NCI-H510A (cell line): ENCODE results near the gene UQCC5.

Experiments used
- DNase-seq: peaks from one replicate; lab custom pipeline; 2025; lab: John Stamatoyannopoulos, UW

The UQCC5 gene

DNA sequence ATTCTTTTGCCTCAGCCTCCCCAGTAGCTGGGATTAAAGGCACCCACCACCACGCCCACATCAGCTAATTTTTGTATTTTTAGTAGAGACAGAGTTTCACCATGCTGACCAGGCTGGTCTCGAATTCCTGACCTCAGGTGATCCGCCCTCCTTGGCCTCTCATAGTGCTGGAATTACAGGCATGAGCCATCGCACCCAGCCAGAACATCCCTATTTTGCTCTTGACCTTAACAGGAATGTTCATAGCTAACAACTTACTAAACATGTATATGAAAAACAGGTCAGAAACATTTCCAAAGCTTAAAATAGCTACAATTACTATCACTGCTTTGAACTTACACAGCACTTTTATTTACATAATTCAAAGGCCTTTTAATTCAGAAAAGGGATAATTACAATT lies 33.7 kb downstream of the UQCC5 start:
- DNase-seq: no peak

DNA sequence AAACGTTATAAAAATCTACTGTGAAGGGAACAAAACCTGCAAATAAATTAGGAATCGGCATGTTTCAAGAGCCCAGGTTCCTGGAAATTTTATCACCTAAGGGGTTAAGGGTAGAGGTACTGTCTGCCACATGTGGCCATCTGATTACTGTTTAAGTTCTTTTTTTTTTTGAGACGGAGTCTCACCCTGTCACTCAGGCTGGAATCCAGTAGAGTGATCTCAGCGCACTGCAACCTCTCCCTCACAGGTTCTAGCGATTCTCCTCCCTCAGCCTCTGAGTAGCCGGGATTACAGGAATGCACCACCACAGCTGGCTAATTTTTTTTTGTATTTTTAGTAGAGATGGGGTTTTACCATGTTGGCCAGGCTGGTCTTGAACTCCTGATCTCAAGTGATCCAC lies 35.8 kb downstream of the UQCC5 start:
- no peak for DNase-seq

DNA sequence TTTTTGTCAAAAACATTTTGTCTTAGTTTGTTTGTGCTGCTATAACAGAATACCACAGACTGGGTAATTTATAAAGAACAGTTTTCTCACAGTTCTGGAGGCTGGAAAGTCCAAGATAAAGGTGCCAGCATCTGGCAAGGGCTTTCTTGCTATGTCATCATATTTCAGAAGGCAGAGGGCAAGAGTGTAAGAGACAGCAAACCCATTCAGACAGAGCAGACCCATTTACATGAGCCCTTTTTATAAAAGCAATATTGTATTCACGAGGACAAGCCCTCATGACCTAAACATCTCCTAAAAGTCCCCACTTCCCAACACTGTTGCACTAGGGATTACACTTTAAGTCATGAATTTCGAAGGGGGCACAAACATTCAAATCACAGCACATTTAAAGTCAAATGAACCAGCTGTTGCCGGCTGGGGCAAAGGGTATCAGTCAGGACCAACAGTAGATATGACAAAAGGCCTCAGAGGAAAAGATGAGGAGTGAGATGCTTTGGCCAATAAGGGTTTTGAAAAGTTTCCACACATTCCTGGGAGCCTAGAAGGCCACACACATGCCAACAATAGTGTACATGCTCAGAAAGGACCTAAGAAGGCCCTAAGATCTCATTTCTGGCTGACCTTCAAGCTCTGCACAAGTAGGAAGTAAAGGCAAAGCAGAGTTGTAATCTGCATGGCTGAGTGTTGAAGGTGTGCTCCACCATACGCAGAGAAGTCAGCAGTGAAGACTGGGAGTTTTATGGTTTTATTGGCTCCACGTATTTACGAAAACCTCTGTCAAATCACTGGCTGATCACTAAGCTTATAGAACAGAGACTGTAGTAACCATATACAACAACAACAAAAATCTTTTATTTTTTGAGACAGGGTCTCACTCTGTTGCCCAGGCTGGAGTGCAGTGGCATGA lies 37.9 kb downstream of the UQCC5 start:
- DNase-seq: no peak
